BJ (cell line): ENCODE data around the gene STK24. TPM values are rescaled to one million over a fixed set of nuclear protein-coding genes. Genes with fewer than 3 reads are reported as not detected.
"Not testable (repeated sequence)": the region's sequence is repeated elsewhere in the genome, so short reads cannot be mapped to it uniquely, and the experiment has no call there.

ENCODE experiments used
- CTCF ChIA-PET: fragments of 350-600 bp; formaldehyde crosslinking; extraction: SDS; loops from one replicate; lab custom pipeline; 2021; ENCODE audit warnings: antibody characterized with exemption, inconsistent platforms; lab: Yijun Ruan, JAX
- POLR2A ChIA-PET: fragments of 300-600 bp; sonication (Branson Sonifier 250); formaldehyde crosslinking; extraction: SDS; loops from one replicate; lab custom pipeline; 2021; ENCODE audit warnings: antibody characterized with exemption; lab: Charles Lee
- DNase-seq: peaks from one replicate; pipeline ENCODE4 v3.0.0-alpha.2; 2011; ENCODE audit warnings: low read depth
- H3K27me3 ChIP-seq: 2 replicates; pipeline ENCODE4 v1.6.0; 2011; ENCODE audit warnings: low read length; ENCODE audit not compliant: control insufficient read depth, insufficient read depth
- H3K36me3 ChIP-seq: 2 replicates; pipeline ENCODE4 v1.5.1; 2011; ENCODE audit warnings: low read length; ENCODE audit not compliant: control insufficient read depth, insufficient read depth
- H3K4me3 ChIP-seq: 2 replicates; pipeline ENCODE4 v1.5.1; 2011; ENCODE audit warnings: low read depth, mild to moderate bottlenecking, control low read depth, low read length
- CTCF ChIP-seq: IDR thresholded peaks from 2 replicates; pipeline ENCODE4 v1.5.1; 2011; ENCODE audit warnings: low read depth, mild to moderate bottlenecking, control low read depth, inconsistent platforms, low read length, moderate library complexity; ENCODE audit not compliant: insufficient read depth
- polyA plus RNA-seq: library from polyadenylated mRNA; depleted of rRNA; stranded (reverse); fragments of >200 nt; gene quantifications from 2 replicates; pipeline ENCODE4 v1.2.3, GENCODE V29; 2011

Gene STK24
- polyA plus RNA-seq, 1 experiment: 32.8 TPM

- Histone ChIP-seq H3K4me3 (peak overlapping the region; percentile 82), H3K27me3 (no peaks in the 10 kb centered on the region), H3K36me3 (no peaks in the 10 kb centered on the region)
- CTCF ChIA-PET: interaction anchor here (0.5 to 0.9 kb wide), 2 partner anchors 264 to 588 kb away, joined by 3 to 5 read pairs; no protein-coding TSS in a partner anchor
- no peak for TF ChIP-seq CTCF
- DNase-seq: no peak
- POLR2A ChIA-PET: no interaction called here
Measured at GRCh38 chr13:98575904-98576199, 1.1 kb downstream of the STK24 start.

- Histone ChIP-seq H3K27me3 (no peaks in the 10 kb centered on the region), H3K36me3 (no peaks in the 10 kb centered on the region), H3K4me3 (peak overlapping the region; percentile 82)
- no peak for TF ChIP-seq CTCF
- ChIA-PET CTCF (interaction anchor here (0.5 to 1.0 kb wide), 4 partner anchors 15 to 588 kb away, joined by 3 to 5 read pairs (median 3); no protein-coding TSS in a partner anchor), POLR2A (no interaction called here)
- no peak for DNase-seq
Measured at GRCh38 chr13:98575009-98575903, 1.7 kb downstream of the STK24 start.

GRCh38 chr13:98571955-98572662, 4.8 kb downstream of the STK24 start:
- Histone ChIP-seq H3K4me3 (peak overlapping the region; percentile 2; the same call in 1 of the 2 replicates), H3K36me3 (no peaks in the 10 kb centered on the region)
- POLR2A ChIA-PET: interaction anchor here (0.5 to 0.7 kb wide), 2 partner anchors 45 to 94 kb away, joined by 3 to 4 read pairs; no protein-coding TSS in a partner anchor

GRCh38 chr13:98570929-98571372, 6.0 kb downstream of the STK24 start:
- Histone ChIP-seq H3K4me3 (peak overlapping the region; percentile 19), H3K36me3 (no peaks in the 10 kb centered on the region), H3K27me3 (no peaks in the 10 kb centered on the region)
- CTCF ChIA-PET: interaction anchor here (1.0 to 1.5 kb wide), 4 partner anchors 21 to 126 kb away, joined by 3 to 7 read pairs (median 4); no protein-coding TSS in a partner anchor
- POLR2A ChIA-PET: no interaction called here
- no peak for TF ChIP-seq CTCF
- no peak for DNase-seq

More at GRCh38 chr13:98571955-98572662, 4.8 kb downstream of the STK24 start:
- no peaks in the 10 kb centered on the region for H3K27me3 ChIP-seq
- TF ChIP-seq CTCF: no peak
- DNase-seq: peak; percentile 82
- CTCF ChIA-PET: interaction anchor here (0.6 to 1.5 kb wide), 6 partner anchors 10 to 100 kb away, joined by 3 to 4 read pairs (median 3); no protein-coding TSS in a partner anchor

- DNase-seq, H3K4me3 ChIP-seq, H3K36me3 ChIP-seq, H3K27me3 ChIP-seq, POLR2A ChIA-PET: not testable (repeated sequence)
- CTCF ChIA-PET: interaction anchor here (1.5 kb wide), 1 partner anchor 124 kb away, joined by 7 read pairs; no protein-coding TSS in a partner anchor
Measured at GRCh38 chr13:98569494-98570367, 7.2 kb downstream of the STK24 start.
